Heart right ventricle (tissue), 16 donors: ENCODE results near the gene FBXO34. TPM values are rescaled to one million over a fixed set of nuclear protein-coding genes. Genes with fewer than 3 reads are reported as not detected.

Experiments used
- ATAC-seq, 8 donors: fragments of 200-7000 bp; cut with Tn5 transposase; one replicate each; pipeline ENCODE4 v1.9.1; 2020; ENCODE audit warnings: mild to moderate bottlenecking in 8 of 8, moderate library complexity in 8 of 8, moderate number of reproducible peaks in 1 of 8
- DNase-seq, 2 donors: peaks; one replicate each; pipeline ENCODE4 v3.0.0-alpha.2; 2020
- H3K27ac ChIP-seq, 10 donors: fragments of 200-600 bp; sonication (generic) in 2 of 10; one replicate each; pipeline versions ENCODE4 v1.5.0 to v1.8.0; 2020 to 2022; ENCODE audit warnings: mild to moderate bottlenecking in 3 of 10
- H3K27me3 ChIP-seq, 7 donors: fragments of 200-600 bp; one replicate each; pipeline ENCODE4 v1.8.0; 2021 to 2022; ENCODE audit warnings: mild to moderate bottlenecking in 2 of 7
- H3K36me3 ChIP-seq, 9 donors: fragments of 200-600 bp; sonication (generic) in 1 of 9; one replicate each; pipeline versions ENCODE4 v1.5.0 to v1.8.0; 2020 to 2022; ENCODE audit warnings: mild to moderate bottlenecking in 2 of 9
- H3K4me1 ChIP-seq, 9 donors: fragments of 200-600 bp; sonication (generic) in 1 of 9; one replicate each; pipeline versions ENCODE4 v1.5.0 to v1.8.0; 2020 to 2022; ENCODE audit warnings: mild to moderate bottlenecking in 4 of 9
- H3K4me3 ChIP-seq, 10 donors: fragments of 200-600 bp; sonication (generic) in 2 of 10; one replicate each; pipeline versions ENCODE4 v1.5.0 to v1.8.0; 2020 to 2022; ENCODE audit warnings: mild to moderate bottlenecking in 7 of 10, moderate library complexity in 2 of 10
- H3K9me3 ChIP-seq, 11 donors: fragments of 200-600 bp in 10 of 11; sonication (generic) in 2 of 11; one replicate each; pipeline versions ENCODE4 v1.5.0 to v1.8.0; 2013 to 2022; ENCODE audit warnings: mild to moderate bottlenecking in 2 of 11, control low read depth in 1 of 11, moderate library complexity in 1 of 11
- CTCF ChIP-seq, 9 donors: fragments of 200-600 bp; sonication (generic) in 2 of 9; IDR thresholded peaks; one replicate each; pipeline versions ENCODE4 v1.5.0 to v1.8.0; 2021 to 2022; ENCODE audit warnings: antibody characterized with exemption in 9 of 9, mild to moderate bottlenecking in 5 of 9, moderate library complexity in 1 of 9
- WGBS, 2 donors: extraction: QIAGEN DNeasy Blood & Tissue Kit; methylation state at CpG; one replicate each; pipeline ENCODE4 v1.1.7; 2013; ENCODE audit warnings: inconsistent platforms in 1 of 2; 5-methylcytosine and 5-hydroxymethylcytosine counted together
- intact Hi-C, 10 donors: fragments of 100-400 bp; cut with DNase I; formaldehyde crosslinking; loops; one replicate each; pipeline versions ENCODE4 v1.11.1 to v1.14.2; 2022
- polyA plus RNA-seq, 2 donors: library from polyadenylated mRNA; stranded (reverse); fragments of 200-250 nt; gene quantifications; one replicate each; pipeline ENCODE4 v1.2.3, GENCODE V29; 2013
- total RNA-seq, 10 donors: library from RNA; stranded (reverse); fragmentation: NEBNext Ultra II Directional in 3 of 10; extraction: Animal tissue kit (Norgen Biotek cat#: 25700) in 3 of 10; gene quantifications; one replicate each; pipeline versions ENCODE4 v1.2.1 to v1.2.4, GENCODE V29; 2021 to 2023
- donor health status: Arrhythmogenic right ventricular cardiomyopathy.
- donor health status: ischemic (EF 13 %, LVEDD 7.1; RV severe dilation, severe dysfunction).
- donor health status: healthy with polysubstance abuse.
- donor health status: DM: no; HTN: yes; CAD: no.
- donor health status: DM: no; HTN: no; CAD: no.
- donor health status: ischemic (EF 25% LVEDD 6.9; RV normal size, moderate dysfunction).
- donor health status: ischemic (EF 25% LVEDD 5.7; RV mildly dilated, moderate dysfunction).
- donor health status: healthy.
- donor health status: DM: yes; HTN: yes; CAD: no.
- donor health status: Ischemic cardiomyopathy.
- donor health status: ischemic (EF 35%, LVEDD 5.7; RV mildly dilated, moderate dysfunction).
- donor health status: nonischemic (EF 11% LVEDD 7.7; RV severe dilation, severe dysfunction).
- donor health status: DM: yes; HTN: yes; CAD: no.
- donor health status: PGD.
- donor health status: ischemic (EF 29% LVEDD 5.4; RV normal size, mild dysfunction).
- donor health status: nonischemic (EF 23%, LVEDD 6.1; RV moderate dilation, normal function).

The FBXO34 gene
- total and polyA plus RNA-seq, 12 donors = 8.9 to 26.2 (median 20.8) TPM

GRCh38 chr14:55370883-55371455 lies 99.7 kb downstream of the FBXO34 start:
- H3K36me3 ChIP-seq = peaks cover 0 to 96% (median 22%) of the 10 kb centered on the region in 9 donors
- ATAC-seq (no peak), DNase-seq (no peak)
- no peak for TF ChIP-seq CTCF (IDR thresholded peaks at IDR 0.05)
- WGBS, 2 donors = 84 to 86% methylated on average over 11 of the region's 11 CpGs
- H3K4me1 ChIP-seq = peaks cover 0 to 9% (median 0%) of the 10 kb centered on the region in 9 donors
- intact Hi-C loops = no loop called here
- no peak overlapping the region for H3K27ac ChIP-seq
- H3K27me3 ChIP-seq = no peaks in the 10 kb centered on the region
- no peaks in the 10 kb centered on the region for H3K9me3 ChIP-seq
- no peak overlapping the region for H3K4me3 ChIP-seq

- no peaks in the 10 kb centered on the region for H3K27me3 ChIP-seq
- 84 to 88% methylated on average over 1 of the region's 1 CpG for WGBS, 2 donors
- no peak for DNase-seq
- no peaks in the 10 kb centered on the region for H3K9me3 ChIP-seq
- TF ChIP-seq CTCF (IDR thresholded peaks at IDR 0.05) = no peak
- ATAC-seq = no peak
- intact Hi-C loops = no loop called here
- no peak overlapping the region for H3K27ac ChIP-seq
- H3K36me3 ChIP-seq = peaks cover 0 to 96% (median 37%) of the 10 kb centered on the region in 9 donors
- peaks cover 0 to 9% (median 0%) of the 10 kb centered on the region in 9 donors for H3K4me1 ChIP-seq
- no peak overlapping the region for H3K4me3 ChIP-seq
These were observed 101.2 kb downstream of the FBXO34 start for GRCh38 chr14:55372423-55372822.

- intact Hi-C loops = no loop called here
- WGBS, 2 donors = 82 to 89% methylated on average over 7 of the region's 7 CpGs
- TF ChIP-seq CTCF (IDR thresholded peaks at IDR 0.05) = no peak
- Histone ChIP-seq H3K4me1 (peaks cover 0 to 9% (median 0%) of the 10 kb centered on the region in 9 donors), H3K27me3 (no peaks in the 10 kb centered on the region), H3K9me3 (no peaks in the 10 kb centered on the region), H3K4me3 (no peak overlapping the region), H3K27ac (no peak overlapping the region), H3K36me3 (peaks cover 0 to 96% (median 39%) of the 10 kb centered on the region in 9 donors)
- DNase-seq (no peak), ATAC-seq (no peak)
These were observed 101.6 kb downstream of the FBXO34 start for GRCh38 chr14:55372825-55373224.

DNA sequence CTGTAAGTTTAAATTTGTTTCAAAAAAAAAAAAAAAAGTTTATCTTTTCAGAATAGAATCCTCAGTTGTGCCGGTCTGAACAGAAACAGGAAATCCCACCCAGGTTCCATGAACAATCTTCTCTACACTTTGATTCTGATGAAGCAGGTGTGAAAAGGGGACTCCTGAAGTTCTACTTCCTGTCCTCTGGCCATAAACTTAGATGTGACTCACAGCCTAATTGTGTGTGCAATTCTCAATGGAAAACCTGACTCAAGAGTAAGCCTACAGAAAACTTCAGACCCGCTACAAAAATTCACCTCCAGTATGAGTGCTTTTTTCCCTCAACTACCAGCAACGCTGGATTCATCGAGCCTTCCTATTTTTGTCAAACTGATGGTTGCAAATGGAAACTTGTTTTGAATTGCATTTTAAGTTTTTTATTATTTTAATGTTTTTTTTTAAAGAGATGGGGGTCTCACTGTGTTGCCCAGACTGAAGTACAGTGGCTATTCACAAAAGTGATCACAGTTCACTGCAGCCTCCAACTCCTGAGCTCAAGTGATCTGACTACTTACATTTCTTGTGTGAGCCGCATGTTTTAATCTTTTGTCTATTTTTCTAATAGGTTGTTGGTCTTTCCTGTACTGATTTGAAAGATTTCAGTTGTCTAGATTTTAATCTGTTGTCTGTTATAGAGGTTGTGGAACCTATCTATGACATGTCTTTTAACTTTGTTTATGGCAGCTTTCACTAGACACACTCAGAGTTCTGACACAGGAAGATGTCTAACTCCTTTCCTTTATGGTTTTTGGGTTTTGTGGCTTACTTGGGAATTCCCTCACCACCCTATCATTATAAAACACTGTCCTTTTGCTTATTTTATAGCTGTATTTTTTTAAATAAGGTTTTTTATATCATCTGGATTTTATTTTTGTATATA lies 102.8 kb downstream of the FBXO34 start:
- Histone ChIP-seq H3K36me3 (peaks cover 0 to 96% (median 34%) of the 10 kb centered on the region in 9 donors), H3K4me1 (peaks cover 0 to 9% (median 0%) of the 10 kb centered on the region in 9 donors), H3K27ac (no peak overlapping the region), H3K4me3 (no peak overlapping the region), H3K9me3 (no peaks in the 10 kb centered on the region), H3K27me3 (no peaks in the 10 kb centered on the region)
- DNase-seq (no peak), ATAC-seq (no peak)
- intact Hi-C loops = no loop called here
- TF ChIP-seq CTCF (IDR thresholded peaks at IDR 0.05) = no peak
- 90 to 94% methylated on average over 5 of the region's 5 CpGs for WGBS, 2 donors
